GM18517 (cell line): ENCODE measurements around the gene BPIFA1.

ENCODE experiments used
- ATAC-seq: cut with Tn5 transposase; IDR thresholded peaks from one replicate; pipeline ENCODE4 v1.9.1; 2021; ENCODE audit warnings: mild to moderate bottlenecking, moderate library complexity; ENCODE audit not compliant: unreplicated experiment

The BPIFA1 gene

DNA sequence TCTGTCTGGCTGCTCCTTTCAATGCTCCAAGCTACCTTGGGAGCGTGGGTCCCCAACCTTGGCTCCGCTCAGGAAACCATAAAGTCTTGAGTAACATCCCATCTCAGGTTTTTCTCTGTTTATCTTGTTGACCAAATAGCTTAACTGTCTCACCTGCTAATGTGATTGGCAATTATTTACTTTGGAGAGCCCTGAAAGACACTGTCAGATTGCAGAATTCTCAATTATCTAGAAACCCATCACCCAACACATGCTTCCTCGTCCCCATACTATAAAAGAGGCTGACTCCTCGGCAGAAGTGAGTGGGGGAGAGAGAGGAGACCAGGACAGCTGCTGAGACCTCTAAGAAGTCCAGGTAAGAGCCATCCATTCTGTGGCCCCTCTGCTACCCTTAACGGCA is at the start of gene BPIFA1:
BPIFA1 (plus strand) TSS at position 301 of the 400 bp plus-strand sequence. CDS start 1,716 bp downstream, outside the sequence.
- ATAC-seq, result no peak

GRCh38 chr20:33187491-33187890 is 48.3 kb upstream of the BPIFA1 start:
- ATAC-seq, result no peak

DNA sequence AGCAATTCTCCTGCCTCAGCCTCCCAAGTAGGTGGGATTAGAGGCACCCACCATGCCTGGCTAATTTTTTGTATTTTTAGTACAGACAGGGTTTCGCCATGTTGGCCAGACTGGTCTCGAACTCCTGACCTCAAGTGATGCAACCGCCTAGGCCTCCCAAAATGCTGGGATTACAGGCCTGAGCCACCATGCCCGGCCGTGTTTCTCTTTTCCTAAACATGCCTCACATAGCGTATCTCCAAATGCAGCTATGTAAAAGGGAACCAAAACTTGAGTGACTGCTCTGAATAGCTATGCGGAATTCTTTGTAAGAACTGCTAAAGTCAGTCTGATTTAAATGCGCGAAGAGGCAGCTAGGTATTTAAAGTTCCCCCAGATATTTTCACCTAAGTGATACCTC is 47.4 kb upstream of the BPIFA1 start:
- ATAC-seq, result no peak

GRCh38 chr20:33191484-33191883 is 44.3 kb upstream of the BPIFA1 start:
- no peak for ATAC-seq

DNA sequence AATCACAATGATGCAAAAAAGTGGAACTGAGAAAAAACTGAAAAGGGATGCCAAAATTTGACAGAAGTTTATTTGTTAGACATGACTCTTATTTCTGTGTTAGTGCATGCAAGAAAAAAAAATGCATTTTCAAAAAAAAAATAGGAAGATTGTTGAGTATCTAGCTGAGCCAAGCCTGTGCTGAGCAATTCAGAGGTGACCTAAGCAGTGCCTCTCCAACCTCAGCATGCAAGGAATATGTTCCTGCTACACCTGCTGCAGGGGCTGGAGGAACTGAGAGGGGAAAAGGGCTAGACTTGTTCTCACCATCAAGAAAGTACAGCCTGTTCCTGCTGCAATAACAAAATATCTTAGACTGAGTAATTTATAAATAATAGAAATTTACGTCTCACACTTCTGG is 43.8 kb upstream of the BPIFA1 start:
- no peak for ATAC-seq

DNA sequence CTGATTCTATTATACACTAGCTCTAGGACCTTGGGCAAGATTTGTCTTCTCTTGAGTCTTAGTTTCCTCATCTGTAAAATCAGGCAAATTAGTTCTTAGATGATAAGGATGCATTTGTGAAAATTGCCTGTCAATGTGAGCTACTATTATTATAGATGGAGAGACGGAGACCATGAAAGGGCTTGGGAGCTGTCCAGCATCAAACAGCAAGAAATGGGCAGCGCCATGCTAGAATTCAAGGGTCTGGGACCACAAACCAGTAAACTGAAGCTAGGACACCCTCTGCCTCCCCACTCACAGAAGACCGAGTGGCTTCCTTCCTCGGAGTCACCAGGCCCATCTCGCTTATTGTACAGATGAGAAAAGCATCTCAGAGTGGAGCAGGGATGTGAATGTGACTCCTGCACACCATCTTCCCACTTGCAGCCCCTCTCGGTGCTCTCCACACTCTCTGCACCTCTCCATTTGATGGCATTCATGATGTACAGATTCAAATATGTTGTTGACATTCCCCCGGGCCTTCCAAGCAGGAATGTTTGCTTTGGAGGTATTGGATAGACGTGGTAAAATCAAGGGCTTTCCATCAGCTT is 42.8 kb upstream of the BPIFA1 start:
- ATAC-seq, result no peak

DNA sequence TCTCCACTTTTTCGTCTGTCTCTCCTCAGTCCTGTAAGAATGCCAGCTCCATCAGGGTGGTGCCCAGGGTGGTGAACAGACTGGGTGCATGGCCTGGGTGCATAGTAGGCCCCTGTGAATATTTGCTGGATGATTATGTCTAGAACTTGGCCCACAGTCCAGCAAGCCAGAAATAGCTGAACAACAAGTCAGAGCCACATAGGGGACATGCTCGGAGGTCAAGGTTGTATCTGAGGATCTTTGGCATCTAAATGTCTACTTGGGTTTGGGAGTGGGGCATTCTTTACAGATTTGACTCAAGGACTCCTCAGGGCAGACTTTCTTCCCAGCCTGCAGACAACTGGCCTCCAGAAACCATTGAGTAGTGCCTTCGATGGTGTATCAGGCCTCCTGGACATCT is 36.8 kb upstream of the BPIFA1 start:
- no peak for ATAC-seq

DNA sequence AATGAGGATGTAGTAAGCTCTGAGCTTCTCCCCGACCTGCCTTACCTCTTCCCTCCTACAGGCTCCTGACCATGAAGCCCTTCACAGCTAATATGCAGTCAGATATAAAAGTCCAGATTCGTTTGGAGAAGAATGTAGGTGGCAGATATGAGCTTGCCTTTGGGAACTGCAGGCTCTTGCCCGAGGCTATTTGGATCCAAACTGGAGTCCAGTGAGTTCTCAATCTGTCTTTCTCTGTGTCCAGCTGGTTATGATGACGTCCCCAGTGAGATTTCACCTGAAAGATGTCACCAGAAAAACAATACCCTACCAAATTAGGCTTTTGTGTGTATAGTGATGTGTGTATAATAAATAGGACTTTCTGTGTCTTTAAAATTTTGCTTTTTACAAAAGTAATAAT is 33.3 kb upstream of the BPIFA1 start:
- ATAC-seq, result no peak

DNA sequence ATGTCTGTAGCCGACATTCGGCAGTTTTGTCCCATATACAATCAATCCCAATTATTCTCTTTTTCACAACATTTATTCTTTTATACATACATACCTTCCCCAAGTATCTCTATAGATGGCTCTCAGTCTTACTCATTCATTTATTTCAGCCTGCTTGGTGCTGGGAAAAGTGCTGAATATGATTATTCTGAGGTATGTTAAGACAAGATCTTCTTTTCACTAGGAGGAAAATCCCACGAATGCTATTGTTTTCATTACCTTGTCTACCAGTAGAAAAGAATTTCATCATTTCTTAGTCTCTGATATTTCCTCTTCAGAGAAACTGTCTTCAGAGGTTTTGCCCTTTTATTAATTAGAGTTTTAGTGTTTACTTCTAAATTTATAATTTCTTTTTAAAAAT is 32.4 kb upstream of the BPIFA1 start:
- no peak for ATAC-seq

GRCh38 chr20:33209789-33210188 is 26.0 kb upstream of the BPIFA1 start:
- ATAC-seq, result no peak

- no peak for ATAC-seq
These were observed 25.4 kb upstream of the BPIFA1 start for GRCh38 chr20:33210371-33210770.

DNA sequence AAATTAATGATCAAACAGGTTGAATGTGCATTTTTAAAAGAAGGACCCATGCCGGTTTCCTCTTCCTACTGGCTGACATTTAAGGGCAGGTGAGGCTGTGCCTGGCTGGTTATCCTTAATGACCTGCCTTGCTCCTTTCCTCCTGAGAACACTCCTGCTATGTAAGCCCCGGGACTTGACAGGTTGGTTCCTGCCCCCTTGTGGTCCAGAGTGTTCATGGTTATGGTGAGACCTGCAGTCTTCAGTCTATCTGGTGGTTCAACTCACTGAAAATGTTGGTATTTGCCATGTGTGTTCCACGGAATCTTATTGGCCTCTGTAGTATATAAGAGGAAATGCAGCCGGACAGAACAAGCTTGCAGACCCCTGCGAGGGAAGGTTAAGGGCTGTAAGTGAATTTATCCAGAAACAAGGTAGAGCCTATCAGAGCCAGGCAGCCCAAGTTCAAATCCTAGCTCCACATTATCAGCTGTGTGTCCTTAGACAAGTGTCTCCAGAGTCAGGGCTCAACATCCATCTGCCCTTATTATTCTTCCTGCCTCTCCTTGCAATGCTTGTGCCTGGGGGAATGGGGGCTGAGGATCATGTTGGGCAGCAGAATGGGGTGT is 23.9 kb upstream of the BPIFA1 start:
- ATAC-seq, result no peak

DNA sequence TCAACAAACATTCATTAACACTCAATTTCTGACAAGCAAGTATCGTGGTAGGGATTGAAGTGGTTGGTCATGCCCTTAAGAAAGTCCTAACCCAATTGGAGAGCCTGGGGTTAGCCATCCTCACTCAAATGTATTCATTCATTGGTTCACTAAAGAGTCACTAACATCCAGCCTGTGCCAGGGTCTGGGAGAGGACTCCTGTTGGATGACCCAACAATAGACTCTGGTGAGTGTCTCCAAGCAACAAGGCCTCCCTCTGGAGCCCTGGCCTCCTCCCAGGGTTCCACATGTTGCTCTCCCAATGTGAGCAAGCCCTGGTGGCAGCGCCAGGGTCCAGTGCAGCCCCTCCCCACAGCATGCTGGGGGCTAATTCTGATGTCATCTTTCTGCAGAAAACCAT is 18.7 kb upstream of the BPIFA1 start, which contains the start of gene BPIFA3:
BPIFA3 (plus strand) TSS at position 301 of the 400 bp plus-strand sequence. CDS start 185 bp downstream, outside the sequence.
- ATAC-seq, result no peak

DNA sequence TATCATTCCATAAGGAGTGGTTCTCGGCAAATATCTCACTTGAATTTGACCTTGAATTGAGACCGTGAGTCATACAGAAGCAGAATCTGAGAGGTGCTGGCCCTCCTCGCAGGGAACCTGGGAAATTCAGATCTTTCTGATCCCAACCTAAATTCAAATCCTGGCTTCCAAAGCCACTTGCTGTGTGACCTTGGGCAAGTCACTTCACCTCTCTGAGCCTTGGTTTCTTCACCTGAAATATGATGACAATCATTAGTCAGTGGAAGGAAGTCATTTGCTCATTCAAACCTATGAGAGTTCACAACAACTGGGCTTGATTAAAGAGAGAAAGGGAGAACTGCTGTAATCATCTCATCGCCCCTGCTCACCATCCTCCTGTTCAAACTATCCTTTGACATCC is 11.4 kb upstream of the BPIFA1 start:
- no peak for ATAC-seq

DNA sequence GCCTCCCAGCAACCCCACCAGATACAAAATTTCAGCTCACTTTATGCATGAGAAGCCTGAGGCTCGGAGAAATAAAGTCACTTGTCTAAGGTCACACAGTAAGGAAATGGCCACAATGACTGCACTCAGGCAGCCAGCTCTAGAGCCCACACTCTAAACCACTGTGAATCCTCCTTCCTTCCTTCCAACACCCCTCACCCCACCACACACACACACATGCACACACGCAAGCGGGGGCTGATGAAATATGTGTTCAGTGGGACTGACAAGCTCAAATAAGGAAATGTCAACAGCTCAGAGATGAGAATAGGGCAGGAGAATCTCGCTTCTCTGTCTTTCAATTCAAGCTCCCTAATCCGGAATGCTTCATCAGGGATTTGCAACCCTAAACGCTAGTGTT is 6.0 kb upstream of the BPIFA1 start:
- ATAC-seq, result no peak

GRCh38 chr20:33231237-33231636 is 4.6 kb upstream of the BPIFA1 start:
- ATAC-seq, result no peak

DNA sequence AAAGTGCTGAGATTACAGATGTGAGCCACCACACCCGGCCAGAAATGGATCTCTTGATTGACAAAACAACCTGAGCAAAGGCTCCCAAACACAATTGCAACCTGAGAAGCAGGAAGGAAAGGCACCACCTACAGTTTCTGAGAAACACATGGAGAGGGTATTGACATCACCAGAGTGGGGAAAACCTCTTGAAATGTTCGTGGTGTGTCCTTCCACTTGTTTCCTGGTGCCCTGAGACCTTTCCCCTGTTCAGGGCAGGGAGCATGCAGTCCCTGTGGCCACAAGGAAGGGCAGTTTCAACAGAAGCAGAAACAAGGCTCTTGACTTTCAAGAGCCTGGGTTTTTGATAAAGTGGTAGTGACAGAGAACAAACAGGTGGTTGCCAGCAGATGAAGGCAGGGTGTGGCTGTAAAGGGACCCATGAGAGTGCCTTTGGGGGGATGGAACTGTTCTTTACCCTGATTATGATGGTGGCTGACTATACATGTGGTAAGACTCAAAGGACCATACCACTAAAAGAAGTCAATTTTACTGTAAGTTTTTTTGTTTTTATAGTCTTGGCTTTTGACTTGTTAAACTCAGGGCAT is 3.2 kb upstream of the BPIFA1 start:
- no peak for ATAC-seq

DNA sequence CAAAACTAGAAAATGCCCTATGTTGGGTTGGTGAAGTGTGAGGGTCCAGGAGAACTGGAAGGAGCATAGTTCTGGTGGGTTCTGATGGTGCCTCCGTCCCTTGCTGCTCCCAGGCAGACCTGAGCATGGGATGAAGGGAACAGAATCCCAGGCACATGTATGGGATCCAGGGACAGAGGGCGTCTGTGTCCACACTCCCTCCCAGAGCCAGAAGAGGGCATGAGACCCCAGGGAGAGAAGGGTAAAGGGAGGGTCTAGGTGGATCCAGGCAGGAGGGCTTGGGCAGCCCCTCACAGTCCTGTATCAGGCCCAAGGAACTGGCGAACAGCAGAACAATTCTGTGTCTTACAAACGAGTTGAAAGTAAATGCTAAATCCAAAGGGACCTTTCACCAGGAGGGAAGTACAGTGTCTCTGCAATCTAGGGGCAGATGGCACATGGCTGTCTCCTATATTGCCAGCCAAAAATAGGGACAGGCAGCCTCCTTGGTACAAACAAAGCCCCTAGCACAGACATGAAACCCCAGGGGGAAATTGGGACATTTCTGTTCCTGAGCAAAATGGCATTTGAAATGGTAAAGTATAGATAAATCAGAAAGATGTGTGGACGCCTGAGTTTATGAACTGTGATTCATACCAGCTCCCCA is 2.5 kb upstream of the BPIFA1 start:
- ATAC-seq, result no peak

DNA sequence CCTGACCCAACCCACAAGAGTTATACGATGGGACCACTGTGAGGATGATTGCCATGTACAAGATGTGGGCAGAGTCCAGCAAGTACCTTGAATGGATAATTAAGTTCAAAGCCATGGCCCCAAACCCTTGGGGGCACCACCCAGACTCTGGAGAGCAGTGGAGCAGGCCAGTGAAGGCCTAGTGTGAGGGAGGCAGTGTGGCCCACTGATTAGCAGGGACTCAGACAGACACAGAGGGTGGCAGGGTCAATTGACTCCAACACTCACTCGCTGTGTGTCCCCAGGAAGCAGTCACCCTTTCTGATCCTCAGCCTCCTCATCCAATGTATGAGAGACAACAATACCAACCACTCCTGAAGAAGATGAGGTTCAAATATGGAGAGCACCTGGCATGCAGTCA is 1.7 kb upstream of the BPIFA1 start:
- ATAC-seq, result no peak

DNA sequence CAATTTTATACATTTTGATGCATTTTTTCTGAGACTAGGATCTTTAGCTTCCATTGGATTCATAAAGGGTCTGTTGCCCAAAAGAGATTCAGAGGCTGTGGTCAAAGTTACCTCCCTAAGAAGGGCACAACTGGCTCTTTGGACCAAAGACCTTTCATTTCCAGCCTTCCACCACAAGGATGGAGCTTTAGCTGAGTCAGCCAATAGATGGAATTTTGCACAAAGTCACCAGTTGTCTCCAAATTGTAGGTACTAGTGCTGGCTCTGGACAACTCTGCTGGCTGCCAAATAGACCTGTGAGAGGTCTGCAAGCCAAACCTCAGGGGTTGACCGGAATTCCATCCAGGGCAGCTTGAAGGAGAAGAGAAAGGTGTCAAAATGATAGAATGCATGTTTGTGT is 555 bp downstream of the BPIFA1 start:
- no peak for ATAC-seq

- ATAC-seq, result no peak
These were observed 2.2 kb downstream of the BPIFA1 start for GRCh38 chr20:33237989-33238388.

- ATAC-seq, result no peak
These were observed 3.6 kb downstream of the BPIFA1 start for GRCh38 chr20:33239418-33239817.
